ENCODE measurements around the gene CYP11A1.
"Not testable (repeated sequence)": the region's sequence is repeated elsewhere in the genome, so short reads cannot be mapped to it uniquely, and the experiment has no call there.

The CYP11A1 gene

DNA sequence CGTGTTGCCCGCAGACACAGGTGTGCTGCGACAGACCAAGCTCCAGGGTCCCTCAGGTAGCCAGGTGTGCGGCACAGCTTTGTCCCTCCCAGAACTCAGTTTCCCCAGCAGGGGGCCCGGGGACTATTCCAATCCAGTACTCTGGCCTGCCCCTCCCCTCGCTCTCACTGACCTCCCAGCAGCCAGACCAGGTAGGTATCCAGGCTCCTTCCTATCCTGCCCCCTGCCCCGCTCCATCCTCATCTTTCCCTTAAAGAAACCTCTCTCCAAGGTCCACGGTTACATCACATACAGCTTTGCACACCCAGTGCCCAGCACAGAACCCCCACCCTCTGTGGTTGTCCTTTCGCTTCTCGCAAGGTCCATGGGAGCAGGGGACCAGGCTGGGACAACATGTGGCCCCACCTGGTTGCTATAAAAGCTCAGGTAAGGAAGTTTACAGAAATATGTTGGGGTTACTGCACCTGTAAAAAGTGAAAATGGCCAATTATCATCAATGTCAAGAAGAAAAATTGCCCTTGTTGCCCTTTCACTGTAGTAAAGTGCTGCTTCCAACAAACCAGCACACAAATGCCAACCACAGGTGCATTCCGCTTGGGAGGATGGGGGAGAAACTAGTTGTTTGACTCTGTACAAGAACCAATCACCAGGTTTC is 7.3 kb upstream of the CYP11A1 start:
- DNase-seq (ENCODE audit: low read depth) = no peak

DNA sequence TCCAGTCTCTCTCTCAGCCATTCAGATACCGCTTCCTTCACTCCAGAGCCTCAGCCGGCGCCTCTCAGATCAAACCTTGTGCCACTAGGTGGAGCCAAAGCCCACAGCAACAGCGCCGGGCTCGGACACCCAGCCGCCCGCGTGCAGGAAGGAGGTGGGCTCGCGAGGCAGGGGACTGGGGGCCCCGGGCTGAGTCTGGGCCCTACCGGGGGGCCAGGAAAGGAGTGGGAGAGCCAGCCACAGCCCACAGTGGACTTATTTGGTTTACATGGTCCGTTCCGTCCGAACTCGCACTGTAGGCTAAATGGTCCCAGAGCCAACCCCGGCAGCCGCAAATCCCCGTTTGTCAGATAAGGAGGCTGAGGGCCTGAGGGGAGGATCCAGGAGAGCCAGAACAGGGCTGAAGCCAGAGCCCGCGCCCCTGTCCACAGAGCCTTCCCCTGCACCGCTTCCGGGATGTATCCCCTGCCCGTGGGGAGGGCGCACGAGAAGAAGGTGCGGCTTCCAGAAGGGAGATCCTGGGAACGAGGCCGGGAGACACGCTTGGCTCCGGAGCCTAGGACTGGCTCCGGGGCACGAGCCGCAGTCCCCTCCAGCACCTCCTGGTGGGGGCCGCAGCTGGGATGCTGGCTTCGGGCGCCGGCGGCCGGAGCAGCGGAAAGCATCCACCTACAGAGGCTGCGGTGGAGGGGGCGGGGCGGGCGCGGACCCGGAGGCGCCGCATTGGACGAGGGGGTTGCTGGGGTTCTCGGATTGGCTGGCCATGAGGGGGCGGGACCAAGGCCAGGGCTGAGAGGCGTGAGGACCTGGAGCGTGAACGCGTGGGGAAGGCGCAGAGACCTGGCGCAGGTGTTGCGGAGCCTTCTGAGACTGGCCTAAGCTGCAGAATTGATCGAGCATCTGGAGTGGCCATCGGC is 6.5 kb upstream of the CYP11A1 start:
- no peak for DNase-seq (ENCODE audit: low read depth)

DNA sequence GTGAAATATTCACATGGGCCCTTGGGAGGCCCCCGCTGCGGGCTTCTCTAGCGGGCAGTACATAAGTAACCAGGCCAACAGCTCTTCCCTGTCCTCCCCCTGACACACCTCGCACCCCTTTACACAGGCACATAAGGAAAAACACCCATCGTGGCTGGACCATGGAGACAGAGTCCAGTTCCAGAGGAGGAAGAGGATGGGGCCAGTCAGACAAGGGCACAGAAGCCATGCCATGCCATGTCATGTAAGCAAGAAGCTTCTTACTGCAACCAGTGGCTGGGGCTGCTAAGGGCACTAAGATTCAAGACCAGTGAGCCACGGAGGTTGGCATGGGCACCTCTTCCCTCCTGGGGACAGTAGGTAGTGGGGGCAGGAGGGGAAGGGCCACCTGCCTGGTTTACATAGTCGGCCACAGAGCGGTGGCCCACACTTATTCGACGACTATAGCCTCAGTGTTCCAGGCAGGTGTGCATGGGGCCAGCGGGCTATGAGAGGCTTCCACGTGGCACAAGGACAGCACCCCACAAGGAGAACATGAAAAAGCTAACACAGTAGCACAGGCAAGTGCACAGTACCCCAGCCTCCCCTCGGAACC is 5.7 kb upstream of the CYP11A1 start:
- DNase-seq (ENCODE audit: low read depth) = no peak

DNA sequence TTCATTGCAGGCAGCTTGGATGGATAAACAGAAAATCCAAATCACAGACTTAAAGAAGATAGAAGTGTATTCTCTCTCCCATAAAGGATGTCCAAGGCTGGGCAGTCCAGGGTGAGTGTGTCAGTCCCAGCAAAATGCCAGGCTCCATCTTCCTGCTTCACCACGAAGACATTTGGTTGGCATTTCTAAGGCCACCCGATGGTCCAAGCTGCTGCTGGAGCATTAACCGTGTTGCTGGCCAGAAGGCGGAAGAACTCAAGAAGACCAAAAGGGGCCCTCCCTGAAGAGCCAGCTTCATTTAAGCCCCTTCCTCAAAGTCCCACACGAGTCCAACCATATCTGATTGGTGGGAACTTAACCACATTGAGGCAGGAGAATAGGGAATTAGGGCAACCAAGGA is 3.0 kb upstream of the CYP11A1 start:
- DNase-seq (ENCODE audit: low read depth) = no peak

DNA sequence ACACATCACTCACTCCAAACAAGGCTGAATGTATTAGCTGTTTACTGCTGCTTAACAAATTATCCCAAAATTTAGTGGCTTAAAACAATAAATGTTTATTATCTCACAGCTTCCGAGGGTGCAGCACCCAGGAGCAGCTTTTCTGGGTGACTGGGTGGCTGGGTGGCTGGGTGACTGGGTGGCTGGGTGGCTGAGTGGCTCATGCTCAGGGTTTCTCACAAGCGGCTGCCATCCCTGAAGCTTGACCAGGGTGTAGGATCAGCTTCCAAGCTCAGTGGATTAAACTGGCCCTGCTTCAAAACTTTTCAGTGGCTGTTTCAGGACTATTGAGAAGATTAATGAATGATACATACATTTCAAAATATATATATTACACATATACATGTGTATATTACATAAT is 2.3 kb upstream of the CYP11A1 start:
- no peak for DNase-seq (ENCODE audit: low read depth)

DNA sequence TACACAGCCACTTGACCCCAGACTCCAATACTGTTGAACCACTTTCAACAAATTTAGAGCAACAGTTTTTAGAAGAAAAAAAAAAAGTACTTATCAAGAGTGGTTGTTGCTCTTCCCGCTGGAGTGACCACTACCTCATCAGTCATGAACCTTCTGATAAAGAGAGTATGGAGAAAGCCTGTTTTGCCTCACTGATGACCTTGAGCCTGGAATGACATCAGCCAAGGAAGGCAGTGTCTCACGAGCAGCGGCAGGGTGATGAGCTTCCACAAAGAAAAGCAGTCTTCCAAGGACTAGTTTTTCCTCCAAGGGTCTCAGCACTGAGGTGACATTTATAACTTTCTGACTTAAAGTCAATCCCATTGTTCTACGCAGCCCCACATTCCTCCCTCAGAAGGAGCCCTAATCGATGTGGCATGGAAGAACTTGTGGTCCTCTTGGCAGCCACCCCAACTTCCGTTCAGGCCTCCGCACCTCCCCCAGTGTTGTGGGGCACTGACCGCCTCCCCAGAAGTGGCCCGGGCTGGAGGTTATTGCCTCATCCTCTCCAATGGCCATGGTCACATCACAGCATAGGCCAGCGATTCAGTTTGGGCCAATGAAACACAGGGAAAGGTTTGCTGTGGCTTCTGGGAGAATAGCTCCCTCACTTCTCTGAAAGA is 1.8 kb upstream of the CYP11A1 start:
- no peak for DNase-seq (ENCODE audit: low read depth)

DNA sequence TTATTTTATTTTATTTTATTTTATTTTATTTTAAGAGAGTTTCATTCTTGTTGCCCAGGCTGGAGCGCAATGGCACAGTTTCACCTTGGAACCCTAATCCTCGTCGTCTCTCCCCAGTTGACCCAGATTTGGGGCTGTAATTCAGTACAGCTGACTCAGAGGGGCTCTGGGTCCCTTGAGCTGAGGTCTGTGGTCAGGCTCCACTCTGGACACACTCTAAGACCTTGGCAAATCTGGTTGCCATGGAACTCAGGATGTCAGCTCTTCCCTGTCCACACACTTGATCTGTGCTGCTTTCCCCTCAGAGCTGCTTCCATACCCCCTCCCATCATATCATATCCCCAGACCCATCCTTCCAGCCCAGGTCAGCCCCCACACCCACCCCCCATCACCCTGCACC is 675 bp upstream of the CYP11A1 start:
- DNase-seq (ENCODE audit: low read depth) = no peak

DNA sequence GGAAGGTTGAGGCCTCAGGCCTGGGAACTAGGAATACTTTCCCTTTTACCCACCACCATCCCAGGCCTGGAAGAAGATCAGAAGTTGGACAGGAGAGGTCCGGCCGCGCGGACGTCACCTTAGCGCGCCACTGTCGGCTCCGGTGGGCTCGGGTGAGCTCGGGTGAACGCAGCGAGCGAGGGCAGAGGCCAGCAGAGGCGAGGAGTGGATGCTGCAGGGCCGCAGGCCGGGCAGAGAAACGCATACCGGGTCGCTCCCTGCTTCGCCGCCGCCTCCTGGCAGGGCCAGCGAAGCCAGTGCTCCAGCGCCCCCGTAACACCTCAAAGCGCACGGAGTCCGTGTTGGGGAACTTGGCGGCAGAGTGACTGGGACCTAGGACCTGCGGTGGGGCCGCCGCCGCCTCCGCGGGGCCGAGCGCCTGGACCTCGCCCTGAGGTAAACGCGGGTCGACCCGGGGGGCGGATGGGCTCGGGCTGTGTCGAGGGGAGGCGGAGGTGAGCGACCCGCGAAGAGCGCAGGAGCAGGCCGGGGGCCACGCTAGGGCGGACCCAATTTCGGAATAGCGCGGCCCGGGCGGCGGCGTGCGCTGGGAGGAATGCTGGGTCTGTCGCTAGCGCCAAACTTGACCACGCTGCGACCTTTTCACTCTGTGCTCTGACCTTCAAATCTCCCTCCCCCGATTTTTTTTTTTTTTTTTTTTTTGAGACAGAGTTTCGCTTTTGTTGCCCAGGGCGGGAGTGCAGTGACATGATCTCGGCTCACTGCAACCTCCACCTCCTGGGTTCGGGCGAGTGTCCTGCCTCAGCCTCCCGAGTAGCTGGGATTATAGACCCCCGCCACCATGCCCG is 1.6 kb downstream of the CYP11A1 start:
- no peak for DNase-seq (ENCODE audit: low read depth)

DNA sequence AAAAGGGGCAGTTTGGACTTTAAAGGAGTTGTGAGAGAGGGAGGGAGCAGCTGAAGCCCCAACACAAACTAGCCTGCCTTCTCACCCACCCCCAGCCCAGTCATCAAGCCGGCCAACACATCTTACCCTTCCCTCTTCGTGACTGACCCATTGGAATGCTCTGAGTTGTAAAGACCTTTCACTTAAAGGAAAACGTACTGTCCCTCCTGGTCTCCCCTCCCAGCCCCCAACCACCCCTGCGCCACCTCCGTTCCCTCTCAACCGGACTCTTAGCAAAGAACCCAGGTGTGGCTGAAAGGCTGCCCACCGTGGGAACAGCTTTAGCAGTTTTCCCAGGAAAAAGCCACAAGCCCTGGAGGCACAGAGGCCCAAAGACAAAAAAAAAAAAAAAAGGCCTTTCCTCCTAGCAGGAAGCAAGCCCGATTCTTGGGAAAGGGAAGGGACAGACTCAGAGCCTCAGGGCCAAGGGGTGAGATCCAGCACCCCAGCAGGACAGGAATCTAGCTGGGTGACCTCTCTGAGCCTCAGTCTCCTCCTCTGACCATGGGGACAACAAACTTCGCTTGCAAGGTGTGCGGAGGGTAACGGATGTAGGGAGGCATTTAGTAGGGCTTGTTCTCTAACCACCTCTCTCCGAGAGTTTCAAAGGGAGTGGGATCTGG is 2.4 kb downstream of the CYP11A1 start:
- DNase-seq (ENCODE audit: low read depth) = no peak

DNA sequence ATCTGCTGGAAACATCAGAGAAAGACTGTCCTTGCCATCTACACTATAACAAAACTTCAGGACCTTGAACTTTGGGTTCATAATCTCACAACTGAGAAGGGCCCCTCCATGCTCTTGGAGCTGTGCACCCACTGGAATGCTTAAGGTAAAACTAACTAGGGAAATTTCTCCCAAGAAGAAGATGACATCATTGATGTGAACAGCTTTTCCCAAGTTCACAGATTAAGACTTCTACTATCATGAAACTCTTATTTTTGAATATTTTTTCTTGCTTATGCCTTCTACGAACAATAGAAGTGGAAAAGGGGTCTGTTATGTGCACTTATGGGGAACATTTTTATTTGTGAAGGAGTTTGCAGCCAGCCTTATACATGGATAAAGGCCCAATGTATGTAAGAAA is 5.0 kb downstream of the CYP11A1 start:
- DNase-seq (ENCODE audit: low read depth) = no peak

DNA sequence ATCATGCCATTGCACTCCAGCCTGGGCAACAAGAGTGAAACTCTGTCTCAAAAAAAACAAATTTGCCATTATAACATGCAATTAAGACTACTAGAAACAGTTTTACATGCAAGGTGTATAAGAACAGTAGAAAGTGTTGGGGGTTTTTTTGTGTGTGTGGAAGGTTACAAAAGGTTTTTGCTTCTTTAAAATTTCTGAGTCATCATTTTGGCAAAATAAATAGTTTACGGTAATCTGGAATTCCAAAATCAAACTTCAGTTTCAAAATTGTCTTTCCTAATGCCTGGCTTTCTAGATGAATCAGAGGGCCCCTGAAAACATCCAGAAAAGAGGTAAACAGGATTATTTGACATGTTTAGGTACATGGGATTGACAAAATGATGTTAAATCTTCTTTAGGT is 6.6 kb downstream of the CYP11A1 start:
- not testable (repeated sequence) for DNase-seq (ENCODE audit: low read depth)

DNA sequence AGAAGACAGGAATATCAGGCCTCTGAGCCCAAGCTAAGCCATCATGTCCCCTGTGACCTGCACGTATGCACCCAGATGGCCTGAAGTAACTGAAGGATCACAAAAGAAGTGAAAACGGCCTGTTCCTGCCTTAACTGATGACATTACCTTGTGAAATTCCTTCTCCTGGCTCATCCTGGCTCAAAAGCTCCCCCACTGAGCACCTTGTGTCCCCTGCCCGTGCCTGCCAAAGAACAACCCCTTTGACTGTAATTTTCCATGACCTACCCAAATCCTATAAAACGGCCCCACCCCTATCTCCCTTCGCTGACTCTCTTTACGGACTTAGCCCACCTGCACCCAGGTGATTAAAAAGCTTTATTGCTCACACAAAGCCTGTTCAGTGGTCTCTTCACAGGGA is 8.1 kb downstream of the CYP11A1 start:
- not testable (repeated sequence) for DNase-seq (ENCODE audit: low read depth)

DNA sequence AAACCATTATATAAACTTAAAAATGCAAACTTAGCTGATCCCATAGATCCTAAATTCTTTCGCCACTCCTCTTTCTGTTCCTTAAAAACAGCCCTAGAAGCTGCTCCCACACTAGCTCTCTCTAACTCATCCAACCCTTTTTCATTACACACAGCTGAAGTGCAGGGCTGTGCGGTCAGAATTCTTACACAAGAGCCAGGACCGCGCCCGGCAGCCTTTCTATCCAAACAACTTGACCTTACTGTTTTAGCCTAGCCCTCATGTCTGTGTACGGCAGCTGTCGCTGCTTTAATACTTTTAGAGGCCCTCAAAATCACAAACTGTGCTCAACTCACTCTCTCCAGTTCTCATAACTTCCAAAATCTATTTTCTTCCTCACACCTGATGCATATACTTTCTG is 9.9 kb downstream of the CYP11A1 start:
- not testable (repeated sequence) for DNase-seq (ENCODE audit: low read depth)

DNA sequence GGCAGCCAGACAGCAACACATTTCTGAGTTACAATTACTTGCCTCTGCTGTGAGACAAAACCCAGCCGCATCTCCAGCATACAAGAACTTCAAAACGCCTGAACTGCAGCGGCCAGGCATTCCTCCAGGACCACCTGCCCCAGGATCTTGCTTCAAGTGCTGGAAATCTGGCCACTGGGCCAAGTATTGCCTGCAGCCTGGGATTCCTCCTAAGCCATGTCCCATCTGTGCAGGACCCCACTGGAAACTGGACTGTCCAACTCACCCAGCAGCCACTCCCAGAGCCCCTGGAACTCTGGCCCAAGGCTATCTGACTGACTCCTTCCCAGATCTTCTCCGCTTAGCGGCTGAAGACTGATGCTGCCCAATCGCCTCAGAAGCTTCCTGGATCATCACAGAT is 11.4 kb downstream of the CYP11A1 start:
- not testable (repeated sequence) for DNase-seq (ENCODE audit: low read depth)

DNA sequence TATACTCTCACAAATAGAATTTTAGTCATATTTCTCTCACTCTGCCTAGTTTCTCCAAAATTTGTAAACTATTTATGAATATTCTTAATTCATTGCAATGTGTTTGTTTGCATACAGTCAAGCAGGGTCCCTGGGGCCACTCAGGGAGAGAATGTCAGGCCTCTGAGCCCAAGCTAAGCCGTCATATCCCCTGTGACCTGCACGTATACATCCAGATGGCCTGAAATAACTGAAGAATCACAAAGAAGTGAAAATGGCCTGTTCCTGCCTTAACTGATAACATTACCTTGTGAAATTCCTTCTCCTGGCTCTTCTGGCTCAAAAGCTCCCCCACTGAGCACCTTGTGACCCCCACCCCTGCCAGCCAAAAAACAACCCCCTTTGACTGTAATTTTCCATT is 13.5 kb downstream of the CYP11A1 start:
- not testable (repeated sequence) for DNase-seq (ENCODE audit: low read depth)

DNA sequence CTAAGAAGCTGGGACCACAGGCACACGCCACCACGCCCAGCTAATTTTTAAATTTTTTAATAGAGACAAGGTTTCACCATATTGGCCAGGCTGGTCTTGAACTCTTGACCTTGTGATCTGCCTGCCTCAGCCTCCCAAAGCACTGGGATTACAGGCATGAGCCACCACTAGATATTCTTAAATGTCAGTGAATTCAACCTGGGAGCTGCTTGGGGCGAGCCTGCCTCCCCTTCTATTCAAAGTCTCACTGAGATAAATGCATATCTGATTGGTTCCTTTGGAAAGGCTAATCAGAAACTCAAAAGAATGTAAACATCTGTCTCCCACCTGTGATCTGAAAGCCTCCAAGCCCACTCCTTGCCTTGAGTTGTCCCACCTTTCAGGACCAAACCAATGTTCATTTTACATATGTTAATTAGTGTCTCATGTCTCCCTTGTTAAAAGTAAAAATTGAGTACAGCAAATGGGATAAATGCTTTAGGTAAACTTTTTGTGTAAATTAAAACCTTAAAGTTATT is 15.0 kb downstream of the CYP11A1 start:
- no peak for DNase-seq (ENCODE audit: low read depth)

DNA sequence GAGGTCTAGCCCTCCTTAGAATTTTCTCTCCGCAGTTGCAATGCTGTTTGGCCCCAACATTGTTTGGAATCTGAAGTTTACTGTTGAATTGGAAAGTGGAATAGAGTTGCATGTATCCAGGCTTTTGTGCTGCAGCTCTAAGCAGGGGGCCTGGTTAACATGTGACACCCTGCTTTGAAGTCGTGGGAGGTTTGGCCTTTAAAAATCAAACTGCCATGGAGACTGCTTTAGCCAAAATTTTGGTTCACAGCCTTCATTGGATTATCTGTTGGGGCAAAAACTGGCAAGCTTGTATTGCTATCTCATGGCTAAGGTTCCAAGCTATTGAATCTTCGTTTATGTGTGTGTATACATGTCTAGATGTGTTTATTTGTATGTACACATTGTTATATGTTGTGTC is 15.8 kb downstream of the CYP11A1 start:
- no peak for DNase-seq (ENCODE audit: low read depth)

DNA sequence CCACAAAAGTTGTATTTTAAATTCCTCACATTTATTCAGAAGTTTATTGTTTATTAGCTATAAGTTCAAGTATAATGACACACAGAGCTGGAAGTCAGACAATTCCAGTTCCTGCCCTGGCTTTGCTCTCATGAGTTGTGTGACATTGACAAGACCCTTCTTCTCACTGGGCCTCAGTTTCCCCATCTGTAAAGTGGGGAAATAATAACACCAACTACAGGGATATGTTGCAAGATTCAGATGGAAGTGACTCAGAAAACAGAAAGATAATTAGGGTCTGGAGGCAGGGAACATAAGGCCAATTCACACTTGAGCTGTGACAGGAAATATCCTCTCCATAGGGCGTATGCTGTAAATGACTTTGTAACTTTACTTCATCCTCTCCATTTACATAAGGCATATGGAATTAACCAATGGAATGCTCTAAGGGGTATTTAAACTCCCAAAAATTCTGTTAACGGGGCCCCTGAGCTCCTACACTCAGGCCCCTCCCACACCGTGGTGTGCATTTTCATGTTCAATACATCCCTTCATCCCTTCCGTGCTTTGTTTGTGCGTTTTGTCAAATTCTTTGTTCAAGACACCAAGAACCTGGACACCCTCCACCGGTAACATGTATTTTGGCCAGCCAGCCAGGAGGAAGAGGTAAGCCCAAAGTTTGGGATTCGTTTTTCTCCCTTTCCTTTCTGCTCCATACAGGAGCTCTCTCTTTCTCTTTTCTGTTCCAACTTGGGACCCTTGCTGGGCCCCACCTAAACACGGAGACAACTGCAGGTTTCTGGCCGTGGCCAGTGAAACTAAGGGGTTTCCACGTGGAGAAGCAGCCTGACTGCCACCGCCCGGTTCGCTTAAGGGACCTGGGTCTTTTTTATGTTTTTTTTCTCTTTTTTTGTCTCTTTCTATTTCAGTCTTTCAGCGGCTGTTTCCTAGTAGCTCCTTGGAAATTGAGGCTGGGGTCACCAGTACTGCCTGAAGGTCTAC is 16.9 kb downstream of the CYP11A1 start:
- DNase-seq (ENCODE audit: low read depth) = no peak

DNA sequence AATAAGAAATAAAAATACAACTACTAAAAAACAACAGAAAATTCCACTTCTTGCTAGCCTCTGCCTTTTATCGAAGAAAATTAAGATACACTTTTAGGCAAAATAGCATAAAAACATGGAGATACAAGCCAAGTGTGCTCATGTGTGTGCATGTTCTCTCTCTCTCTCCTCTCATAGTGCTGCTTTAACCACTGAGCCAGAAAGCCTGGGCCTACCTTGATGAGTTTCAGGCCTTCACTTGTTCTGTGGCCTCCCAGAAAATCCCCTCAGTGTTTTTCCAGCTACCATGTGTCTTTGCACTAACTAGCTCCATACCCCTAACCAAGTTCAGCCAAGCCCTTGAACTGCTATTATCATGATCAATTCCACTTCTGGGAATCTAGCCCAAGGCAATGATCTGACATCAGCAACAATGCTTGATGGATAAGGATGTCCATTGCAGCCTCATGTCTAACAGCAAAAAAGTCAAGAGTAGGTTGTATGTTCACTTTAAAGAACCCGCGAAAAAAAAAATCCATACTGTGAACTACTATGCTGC is 18.1 kb downstream of the CYP11A1 start:
- DNase-seq (ENCODE audit: low read depth) = no peak

Data from non-pigmented ciliary epithelial cell (primary cell).